NK-92 (cell line): ENCODE measurements around the gene CHST5.

ENCODE experiments used
- DNase-seq: peaks from one replicate; lab custom pipeline; 2025; ENCODE audit not compliant: unreplicated experiment; lab: John Stamatoyannopoulos, UW

The CHST5 gene

DNA sequence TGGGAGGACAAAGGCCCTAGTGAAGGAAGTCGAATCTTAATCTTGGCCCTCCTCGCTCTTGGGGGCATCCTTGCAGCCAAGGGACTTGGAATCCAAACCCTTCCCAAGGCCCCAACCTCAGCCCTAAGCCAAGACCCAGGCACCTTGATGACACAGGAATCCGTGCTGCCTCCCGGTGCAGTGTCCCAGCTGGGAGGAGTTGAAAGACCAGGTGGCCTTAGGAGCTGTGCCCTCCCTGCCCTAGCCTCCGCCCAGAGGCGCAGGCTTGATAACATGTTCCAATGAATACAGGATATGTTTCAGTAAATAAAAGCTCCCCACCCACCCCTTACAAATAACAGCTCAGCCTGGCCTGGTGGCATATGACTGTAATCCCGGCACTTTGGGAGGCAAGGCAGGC, at the start of gene CHST5:
TSS of gene CHST5 (minus strand) at position 208 of the 400 bp plus-strand sequence. CDS start 5,724 bp downstream, outside the sequence.
- no peak for DNase-seq

DNA sequence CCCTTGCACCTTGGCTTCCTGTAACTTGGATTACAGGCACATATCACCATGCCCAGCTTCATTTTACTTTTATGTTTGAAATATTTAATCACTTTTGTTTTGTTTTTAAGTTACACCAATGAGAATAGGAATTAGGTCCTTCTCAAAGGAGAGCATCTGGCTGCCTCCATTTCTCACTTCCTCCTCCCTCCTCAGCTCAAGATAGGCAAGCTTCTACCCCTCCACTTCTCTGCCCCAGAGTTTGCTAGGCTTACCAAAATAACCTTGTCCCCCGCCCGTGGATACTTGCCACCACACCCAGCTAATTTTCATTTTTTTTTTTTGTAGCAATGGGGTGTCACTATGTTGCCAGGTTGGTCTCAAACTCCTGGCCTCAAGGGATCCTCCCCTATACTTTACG, 48.2 kb upstream of the CHST5 start:
- no peak for DNase-seq

DNA sequence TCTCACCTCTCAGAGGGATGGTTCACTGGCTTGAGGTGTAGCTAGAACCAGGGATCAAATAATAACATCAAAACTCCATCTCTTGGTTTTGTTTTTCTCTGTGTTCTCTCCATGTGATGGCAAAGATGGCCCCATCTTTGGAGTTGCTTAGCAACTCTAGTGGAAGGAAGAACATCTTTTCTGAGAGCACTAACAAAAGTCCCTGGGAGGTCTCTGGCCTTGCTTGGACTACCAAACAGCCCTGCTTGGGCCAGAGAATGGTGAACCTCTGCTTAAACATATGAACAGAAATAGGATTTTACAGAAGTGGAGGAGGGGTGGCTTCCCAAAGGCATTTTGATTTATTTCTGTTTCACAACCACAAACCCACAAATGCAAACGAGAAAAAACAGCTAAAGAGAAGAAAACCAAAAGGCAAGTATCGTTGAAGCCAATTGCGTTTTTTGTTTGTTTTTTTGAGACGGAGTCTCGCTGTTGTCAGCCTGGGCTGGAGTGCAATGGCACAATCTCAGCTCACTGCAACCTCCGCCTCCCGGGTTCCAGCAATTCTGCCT, 43.5 kb upstream of the CHST5 start:
- no peak for DNase-seq

DNA sequence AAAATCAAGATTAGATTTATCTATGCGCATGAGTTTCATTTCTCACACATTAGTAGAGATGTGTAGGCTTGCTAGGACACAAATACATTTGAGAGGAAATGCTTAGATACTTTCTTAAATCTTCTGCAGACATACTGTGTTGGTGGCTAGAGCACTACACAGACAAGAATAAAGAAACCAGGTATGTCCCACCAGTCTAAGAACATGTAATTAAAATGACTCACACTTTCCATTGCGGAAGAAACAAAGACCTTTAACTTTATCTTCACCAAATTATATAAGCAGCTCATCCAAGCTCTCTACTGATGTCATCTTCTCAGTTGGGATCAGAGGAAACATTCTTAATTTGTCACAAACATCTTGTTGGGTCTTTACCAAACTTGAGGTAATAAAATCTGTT, 42.8 kb upstream of the CHST5 start:
- no peak for DNase-seq

DNA sequence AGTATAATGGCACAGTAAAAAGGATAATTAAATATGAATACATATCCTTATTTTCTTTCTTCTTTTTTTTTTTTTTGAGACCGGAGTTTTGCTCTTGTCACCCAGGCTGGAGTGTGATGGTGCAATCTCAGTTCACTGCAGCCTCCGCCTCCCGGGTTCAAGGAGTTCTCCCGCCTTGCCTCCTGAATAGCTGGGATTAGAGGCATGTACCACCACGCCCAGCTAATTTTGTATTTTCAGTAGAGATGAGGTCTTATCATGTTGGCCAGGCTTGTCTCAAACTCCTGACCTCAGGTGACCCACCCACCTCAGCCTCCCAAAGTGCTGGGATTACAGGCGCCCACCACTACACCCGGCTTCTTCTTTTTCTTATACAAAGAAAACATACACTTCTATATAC, 42.3 kb upstream of the CHST5 start:
- DNase-seq, result no peak

DNA sequence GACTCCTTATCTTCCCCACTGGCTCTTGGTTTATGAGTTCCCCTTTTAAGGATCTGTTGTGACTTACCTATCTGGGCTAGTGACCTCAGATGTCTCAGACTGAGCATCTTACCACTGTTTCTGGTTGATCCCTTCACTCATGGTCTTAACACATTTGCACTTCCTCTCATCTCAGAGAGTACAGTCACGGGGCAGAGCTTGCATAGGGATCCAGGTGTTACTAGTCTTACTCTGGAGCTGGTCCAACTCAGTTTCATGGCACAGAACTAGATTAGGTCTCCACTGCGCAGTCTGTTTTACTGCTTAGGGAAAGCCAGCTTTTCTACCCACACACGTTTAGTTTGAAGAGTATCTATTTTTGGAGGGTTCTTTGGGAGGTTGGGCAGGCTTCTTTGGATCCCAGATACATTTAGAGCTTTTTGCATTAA, 40.5 kb upstream of the CHST5 start:
- no peak for DNase-seq

DNA sequence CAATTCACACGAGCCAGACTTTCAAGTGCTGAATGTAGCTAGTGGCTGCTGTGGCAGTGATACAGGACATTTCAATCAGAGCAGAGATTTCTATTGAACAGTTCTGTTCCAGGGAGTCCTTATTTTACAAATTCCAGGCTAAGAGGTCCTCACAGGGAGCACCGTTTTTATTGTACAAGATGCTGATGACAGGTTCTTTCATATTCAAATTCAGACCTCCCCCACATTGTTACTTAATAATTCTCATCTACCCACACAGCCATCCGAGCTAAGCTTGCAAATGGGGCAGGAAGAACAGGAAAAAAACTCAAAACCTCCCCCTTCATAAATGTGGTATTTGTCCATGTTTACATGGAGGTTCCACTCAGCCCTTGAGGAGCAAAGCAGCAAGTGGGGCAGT, 40.0 kb upstream of the CHST5 start:
- DNase-seq, result no peak

DNA sequence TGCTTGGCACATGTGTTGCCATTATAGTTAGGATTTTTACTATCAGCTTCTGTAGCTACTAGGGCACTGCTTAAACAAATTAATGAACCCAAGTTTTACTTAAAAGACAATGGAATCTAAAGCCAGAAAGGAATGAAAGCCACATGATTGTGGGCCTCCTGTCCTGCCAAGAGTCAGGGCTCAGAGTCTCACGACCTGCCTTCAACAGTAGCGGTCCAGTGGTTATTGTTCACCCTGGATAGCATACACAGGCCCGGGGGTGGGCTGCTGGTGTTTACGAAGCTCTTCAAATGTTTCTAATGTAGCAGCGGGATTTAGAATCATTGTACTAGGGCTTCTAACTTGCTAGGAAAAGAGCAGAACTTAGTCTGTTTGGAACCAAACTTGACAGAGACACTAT, 38.0 kb upstream of the CHST5 start:
- DNase-seq, result no peak

DNA sequence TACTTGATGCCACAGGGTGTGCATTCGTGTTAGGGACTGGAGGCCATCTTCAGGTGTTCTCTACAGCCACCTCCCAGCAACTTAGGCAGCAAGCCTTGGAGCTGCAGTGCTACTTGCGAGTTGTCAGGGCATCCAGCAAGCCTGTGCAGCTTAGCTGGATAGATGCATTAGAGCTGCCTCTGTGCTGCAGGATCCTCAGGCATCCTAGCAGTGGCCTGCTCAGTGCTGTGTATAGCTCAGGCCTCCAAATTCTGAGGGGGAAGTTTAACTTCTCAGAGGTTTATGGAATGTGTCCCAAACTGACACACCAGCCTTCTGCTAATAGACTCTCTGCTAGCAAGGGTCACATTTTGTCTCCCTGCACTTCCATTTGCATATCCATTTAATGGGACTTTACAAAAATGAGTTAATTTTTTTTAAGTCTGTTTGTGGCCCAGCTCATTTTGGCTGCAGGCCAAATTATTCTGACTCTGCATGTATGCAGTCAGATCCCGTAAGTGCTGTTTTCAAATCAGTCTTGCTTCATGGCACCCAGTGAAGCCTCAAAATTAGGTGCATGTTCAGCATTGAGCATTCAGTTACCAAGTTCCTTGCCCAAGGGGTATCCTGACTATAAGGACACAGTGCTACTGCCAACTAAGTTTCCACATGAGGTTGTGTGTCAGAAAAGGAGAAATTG, 37.1 kb upstream of the CHST5 start:
- DNase-seq, result no peak

DNA sequence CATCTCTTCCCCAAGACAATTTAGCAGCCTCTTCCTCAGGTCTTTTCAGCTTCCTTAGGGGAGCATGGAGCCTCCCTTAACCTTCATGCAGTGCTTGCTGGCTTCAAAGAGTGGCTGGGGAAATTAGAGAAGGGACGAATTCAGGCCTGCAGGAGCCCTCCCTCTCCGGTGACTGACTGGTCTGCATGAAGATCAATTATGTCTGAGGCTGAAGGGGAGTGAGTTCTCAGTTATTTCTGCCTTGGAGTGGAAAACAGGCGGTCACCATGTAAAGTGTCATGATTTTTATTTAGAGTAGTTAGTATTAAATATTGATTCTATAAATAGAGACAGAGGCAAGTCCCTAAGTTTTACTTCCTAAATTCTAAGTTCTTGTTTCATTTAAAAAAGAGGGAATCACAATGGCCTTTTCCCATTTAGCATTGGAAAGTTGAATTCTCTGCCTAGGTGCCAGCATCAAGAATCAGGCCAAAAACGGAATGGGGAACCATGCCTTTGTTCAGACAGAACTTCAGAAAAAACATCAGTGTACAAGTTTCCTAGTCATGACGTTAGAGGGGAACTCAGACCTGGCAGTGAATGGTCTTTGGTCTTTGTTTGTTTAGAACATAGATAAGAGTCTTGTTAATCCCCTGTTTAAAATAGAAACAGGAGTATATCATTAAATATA, 34.6 kb upstream of the CHST5 start:
- no peak for DNase-seq

DNA sequence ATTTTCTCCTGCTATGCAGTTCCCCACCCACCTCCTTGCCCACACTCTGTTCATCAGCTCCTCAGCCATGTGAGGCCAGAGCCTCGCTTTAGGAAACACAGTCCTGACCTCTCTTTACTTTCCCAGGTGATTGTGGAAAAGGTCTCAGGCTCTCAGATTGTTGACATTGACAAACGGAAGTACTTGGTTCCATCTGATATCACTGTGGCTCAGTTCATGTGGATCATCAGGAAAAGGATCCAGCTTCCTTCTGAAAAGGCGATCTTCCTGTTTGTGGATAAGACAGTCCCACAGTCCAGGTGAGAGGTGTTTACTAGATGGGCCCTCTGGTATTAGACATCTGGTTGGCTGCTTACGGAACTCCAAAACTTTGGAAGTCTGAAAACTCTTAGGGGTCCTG, 32.0 kb upstream of the CHST5 start:
- no peak for DNase-seq

DNA sequence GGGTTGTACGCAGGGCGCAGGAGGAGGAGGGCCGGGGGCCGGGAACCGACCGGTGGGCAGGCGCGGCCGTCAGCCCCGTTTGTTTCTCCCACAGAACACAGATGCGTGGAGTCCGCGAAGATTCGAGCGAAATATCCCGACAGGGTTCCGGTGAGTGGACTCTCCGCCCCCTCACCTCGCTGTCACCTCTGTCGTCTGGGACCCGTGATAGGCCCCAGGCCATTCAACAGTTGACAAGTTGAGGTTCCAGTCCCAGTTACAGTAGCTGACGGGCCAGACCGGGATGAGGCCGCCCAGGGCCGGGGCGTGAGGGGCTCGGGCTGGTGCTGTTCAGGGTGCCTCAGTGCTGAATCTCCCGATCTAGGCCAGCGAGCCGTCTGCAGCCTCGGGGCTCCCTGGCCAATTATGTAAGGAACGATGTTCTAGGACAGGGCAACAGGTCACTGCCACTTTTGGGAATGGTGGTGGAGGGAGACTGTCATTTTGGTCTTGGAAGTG, 30.9 kb upstream of the CHST5 start:
- no peak for DNase-seq

DNA sequence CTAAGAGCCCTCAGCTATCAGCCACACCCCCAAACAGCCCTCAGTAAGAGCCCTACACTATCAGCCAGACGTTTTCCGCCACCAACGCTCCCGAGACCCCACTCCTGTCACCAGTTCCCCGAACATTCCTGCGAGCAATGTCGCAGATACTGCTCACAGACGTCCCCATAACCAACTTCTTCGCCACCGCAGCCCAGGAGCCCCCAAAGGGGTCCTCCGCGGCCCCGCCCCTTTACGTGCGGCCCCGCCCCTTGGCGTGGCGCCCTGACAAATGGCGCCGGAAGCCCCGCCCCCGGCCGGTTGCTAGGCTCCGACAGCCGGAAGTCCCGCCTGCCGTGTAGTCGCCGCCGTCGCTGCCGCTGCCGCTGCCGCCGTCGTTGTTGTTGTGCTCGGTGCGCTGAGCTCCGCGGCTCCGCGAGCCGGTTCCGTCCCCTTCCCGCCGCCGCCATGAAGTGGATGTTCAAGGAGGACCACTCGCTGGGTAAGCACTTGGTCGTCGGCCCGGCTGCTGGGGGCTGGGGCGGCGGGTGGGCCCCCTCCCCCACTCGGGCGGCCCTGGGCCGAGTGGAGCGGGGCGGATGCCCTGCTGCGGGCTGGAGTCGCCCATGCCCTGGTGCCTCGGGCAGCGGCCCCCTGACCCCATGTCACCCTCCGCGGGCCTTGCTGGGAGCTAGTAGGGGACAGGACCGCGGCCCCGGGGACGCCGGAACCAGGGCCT, 30.3 kb upstream of the CHST5 start, which contains the start of gene GABARAPL2:
TSS of gene GABARAPL2 (plus strand) at position 340 of the 718 bp plus-strand sequence. CDS start at position 448, 108 bp downstream.
- DNase-seq, result peak; percentile 20

DNA sequence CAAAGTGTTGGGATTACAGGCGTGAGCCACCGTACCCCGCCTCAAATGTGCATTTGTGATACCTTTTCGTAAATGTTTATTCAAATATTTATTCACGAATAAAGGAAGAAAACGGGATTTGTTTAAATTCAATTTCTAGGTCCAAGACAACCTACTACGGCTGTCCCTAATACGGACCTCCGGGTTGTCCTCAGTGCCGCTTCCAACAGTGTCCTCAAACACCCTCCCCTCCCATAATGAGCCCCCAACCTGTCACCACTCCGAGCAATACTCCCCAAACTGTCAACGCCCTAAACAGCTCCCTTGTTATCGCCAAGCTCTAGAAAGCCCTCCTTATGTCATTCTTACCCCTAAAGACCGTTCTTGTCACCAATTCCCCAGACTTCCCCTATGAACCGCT, 29.7 kb upstream of the CHST5 start:
- no peak for DNase-seq

DNA sequence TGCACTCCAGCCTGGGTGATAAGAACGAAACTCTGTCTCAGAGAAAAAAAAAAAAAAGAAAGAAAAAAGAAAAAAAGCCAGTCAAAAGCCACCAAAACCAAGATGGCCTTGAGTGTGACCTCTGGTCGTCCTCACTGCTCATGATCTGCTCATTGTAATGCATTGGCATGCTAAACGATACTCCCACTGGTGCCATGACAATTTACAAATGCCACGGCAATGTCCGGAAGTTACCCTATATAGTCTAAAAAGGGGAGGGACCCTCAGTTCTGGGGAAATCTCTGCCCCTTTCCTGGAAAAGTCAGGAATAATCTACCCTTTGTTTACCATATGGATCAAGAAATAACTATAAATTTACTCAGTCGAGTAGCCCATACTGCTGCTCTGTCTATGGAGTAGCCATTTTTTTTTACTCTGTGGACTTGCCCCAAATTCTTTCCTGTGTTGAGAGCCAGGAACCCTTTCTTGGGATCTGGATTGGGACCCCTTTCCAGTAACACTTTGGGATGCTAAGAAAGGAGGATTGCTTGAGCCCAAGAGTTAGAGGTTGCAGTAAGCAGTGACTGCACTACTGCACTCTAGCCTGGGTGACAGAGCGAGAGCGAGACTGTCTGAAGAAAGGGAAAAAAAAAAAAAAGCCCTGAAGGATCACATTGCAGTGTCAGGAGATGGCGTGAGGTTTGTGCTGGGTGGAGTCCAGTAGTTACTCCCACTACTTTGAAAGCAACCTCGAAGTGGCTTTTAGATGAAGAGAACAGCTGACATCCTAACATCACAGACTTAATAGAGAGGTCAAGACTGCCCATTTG, 23.9 kb upstream of the CHST5 start:
- DNase-seq, result no peak

DNA sequence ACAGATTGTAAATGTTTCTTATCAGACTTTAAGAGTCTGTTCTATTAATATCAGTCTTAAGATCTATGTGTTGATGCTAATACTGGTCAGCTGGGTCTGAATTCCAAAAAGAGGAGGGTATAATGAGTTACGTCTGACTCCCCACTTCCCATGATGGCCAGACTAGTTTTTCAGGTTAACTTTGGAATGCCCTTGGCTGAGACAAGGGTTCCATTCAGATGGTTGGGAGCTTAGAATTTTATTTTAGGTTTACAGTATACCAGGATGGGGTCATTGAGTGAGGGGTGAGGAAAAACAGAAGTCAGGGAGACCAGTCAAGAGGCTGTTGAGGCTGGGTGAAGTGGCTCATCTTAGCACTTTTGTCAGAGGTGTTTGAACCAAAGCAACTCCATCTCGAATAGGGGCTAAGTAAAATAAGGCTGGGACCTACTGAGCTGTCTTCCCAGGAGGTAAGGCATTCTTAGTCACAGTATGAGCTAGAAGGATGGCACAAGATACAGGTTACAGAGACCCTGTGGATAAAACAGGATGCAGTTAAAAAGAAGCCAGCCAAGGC, 23.0 kb upstream of the CHST5 start:
- DNase-seq, result no peak

DNA sequence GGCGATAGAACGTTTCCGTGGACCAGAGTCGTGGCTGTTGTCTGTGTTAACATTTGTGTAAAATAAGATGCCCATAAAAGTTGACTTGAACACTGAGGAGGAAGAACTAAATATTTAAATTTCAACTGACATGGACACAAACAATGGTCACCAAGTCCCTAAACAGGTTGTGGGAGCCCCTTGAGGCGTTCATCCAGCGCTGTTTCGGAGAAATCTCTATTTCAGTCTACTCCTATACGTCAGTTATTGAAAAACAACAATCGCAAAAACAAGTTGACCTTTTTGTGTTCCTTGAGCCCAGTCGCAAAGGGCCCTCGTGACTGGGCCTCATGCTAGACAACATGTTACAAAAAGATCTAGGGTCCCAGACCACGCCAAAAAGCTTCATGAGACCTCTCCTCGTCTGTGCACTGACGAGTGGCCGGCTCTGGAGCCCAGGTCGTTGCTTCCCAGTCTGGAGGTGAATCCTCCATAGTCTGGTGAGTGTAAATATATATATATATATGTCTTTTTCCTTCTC, 20.6 kb upstream of the CHST5 start:
- DNase-seq, result no peak

DNA sequence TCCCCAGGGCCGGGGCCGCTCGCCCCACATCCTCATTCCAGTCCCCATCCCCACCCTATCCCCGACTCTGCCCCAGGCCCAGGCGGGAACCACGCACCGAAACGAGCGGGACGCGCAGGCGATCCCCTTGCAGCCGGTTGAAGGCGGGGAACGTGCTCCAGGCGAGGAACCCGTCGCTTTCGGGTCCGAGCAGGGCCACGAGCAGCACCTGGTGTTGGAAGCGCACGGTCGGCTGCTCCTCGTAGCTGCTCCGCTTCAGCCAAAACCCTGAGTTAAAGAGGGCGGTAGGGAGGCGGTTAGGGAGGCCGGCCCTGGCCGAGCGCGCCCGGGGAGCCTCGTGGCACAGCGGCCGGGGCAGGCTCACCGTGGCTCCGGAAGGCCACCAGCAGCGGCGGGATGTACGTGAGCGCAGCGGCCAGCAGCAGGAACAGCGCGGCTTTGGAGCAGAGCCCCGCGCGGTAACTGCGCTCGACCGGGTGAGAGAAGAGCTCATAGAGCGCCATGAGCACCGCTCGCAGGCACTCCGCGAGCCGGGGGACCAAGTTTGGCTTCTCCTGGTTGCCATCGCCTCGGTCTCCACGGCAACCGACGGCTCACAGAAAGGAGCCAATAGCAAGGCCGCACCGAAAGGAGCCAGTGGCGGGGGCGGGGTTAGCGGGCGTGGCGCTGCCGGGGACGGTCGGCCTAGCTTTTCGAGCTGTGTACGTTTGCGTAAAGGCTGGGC, 20.0 kb upstream of the CHST5 start, which contains the start of gene TMEM231:
TSS of gene TMEM231 (minus strand) at position 546 of the 724 bp plus-strand sequence. CDS start at position 503, 43 bp downstream.
- peak; percentile 79 for DNase-seq

DNA sequence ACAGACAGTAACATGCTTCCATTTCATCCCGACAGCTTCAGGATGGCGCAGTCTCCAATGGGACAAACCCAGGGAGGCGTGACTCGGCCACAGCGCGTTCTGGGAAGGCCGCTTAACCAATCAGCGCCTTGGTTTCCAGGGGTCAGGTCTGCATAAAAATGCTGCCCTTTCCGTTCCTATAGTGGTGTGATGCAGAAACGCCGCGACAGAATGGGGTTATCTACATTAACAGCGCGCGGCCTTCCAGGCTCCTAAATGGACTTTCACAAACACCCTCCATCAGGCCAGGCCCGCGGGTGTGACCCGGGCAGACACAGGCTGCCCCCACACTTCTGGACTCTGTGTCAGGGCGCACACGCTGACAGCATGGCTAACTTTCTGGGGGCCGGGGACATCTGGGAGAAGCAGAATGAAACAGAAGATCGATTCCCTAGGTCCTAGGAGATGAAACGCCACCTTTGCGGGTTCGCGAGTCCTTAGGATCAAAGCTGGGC, 19.4 kb upstream of the CHST5 start:
- no peak for DNase-seq
